ENCODE results near the gene ZNF337. TPM values are rescaled to one million over a fixed set of nuclear protein-coding genes. Genes with fewer than 3 reads are reported as not detected.
A peak's percentile ranks its signal among the peaks of the same experiment; 100 is the strongest.

The ZNF337 gene
- total RNA-seq (7.7 and 11.3 TPM in 2 replicates), polyA plus RNA-seq (6.6 and 7.1 TPM in 2 replicates)

GRCh38 chr20:25696371-25697131 is at the start of gene ZNF337:
Gene ZNF337, minus strand, starts transcription at chr20:25696853. Its CDS starts 10,436 bp downstream, at chr20:25686417.
- Histone ChIP-seq H3K27ac (peak within 1 kb of the TSS; percentile 87), H2AFZ (peak within 1 kb of the TSS; percentile 73), H4K20me1 (ENCODE audit: insufficient read depth, poor library complexity, severe bottlenecking) (no peaks in the 10 kb centered on the region), H3K27me3 (no peaks in the 10 kb centered on the region), H3K4me2 (peak within 1 kb of the TSS; percentile 75), H3K4me3 (peak within 1 kb of the TSS; percentile 77), H3K36me3 (replicated peaks; ENCODE audit: insufficient read depth, low read depth) (no peaks in the 10 kb centered on the region), H3K9me2 (replicated peaks; ENCODE audit: insufficient read depth) (no peaks in the 10 kb centered on the region), H3K79me2 (peaks cover 30% of the 10 kb centered on the region), H3K4me1 (ENCODE audit: insufficient read depth) (peaks cover 5% of the 10 kb centered on the region), H3K9me3 (ENCODE audit: low read depth) (no peaks in the 10 kb centered on the region)
- 1% methylated on average over 62 of the region's 82 CpGs for WGBS (ENCODE audit: low lambda C conversion rate, missing lambda C conversion rate)
- DNase-seq (ENCODE audit: low spot score): peak; percentile 97
- TF ChIP-seq EZH2 (IDR thresholded peaks at IDR 0.05; ENCODE audit: borderline replicate concordance) (no peak), CTCF (IDR thresholded peaks at IDR 0.05; ENCODE audit: poor library complexity) (peak; percentile 23)

GRCh38 chr20:25745738-25746137 is 49.1 kb upstream of the ZNF337 start:
- Histone ChIP-seq H3K9me3 (ENCODE audit: low read depth) (no peaks in the 10 kb centered on the region), H3K4me3 (no peak overlapping the region), H3K4me1 (ENCODE audit: insufficient read depth) (no peaks in the 10 kb centered on the region), H3K36me3 (replicated peaks; ENCODE audit: insufficient read depth, low read depth) (no peaks in the 10 kb centered on the region), H3K4me2 (no peak overlapping the region), H3K79me2 (no peaks in the 10 kb centered on the region), H3K27ac (no peak overlapping the region), H2AFZ (no peak overlapping the region), H4K20me1 (ENCODE audit: insufficient read depth, poor library complexity, severe bottlenecking) (no peaks in the 10 kb centered on the region), H3K27me3 (no peaks in the 10 kb centered on the region), H3K9me2 (replicated peaks; ENCODE audit: insufficient read depth) (no peaks in the 10 kb centered on the region)
- no peak for DNase-seq (ENCODE audit: low spot score)
- TF ChIP-seq EZH2 (IDR thresholded peaks at IDR 0.05; ENCODE audit: borderline replicate concordance) (no peak), EZH2phosphoT487 (IDR thresholded peaks at IDR 0.05; ENCODE audit: low read depth, severe bottlenecking, unreplicated experiment) (no peak), CTCF (IDR thresholded peaks at IDR 0.05; ENCODE audit: poor library complexity) (no peak)
- 89% methylated on average over 1 of the region's 1 CpG for WGBS (ENCODE audit: low lambda C conversion rate, missing lambda C conversion rate)

GRCh38 chr20:25745100-25745499 is 48.4 kb upstream of the ZNF337 start:
- DNase-seq (ENCODE audit: low spot score): no peak
- no peak for TF ChIP-seq EZH2 (IDR thresholded peaks at IDR 0.05; ENCODE audit: borderline replicate concordance)
- no peak for TF ChIP-seq CTCF (IDR thresholded peaks at IDR 0.05; ENCODE audit: poor library complexity)
- TF ChIP-seq EZH2phosphoT487 (IDR thresholded peaks at IDR 0.05; ENCODE audit: low read depth, severe bottlenecking, unreplicated experiment): no peak
- Histone ChIP-seq H3K79me2 (no peaks in the 10 kb centered on the region), H4K20me1 (ENCODE audit: insufficient read depth, poor library complexity, severe bottlenecking) (no peaks in the 10 kb centered on the region), H3K9me2 (replicated peaks; ENCODE audit: insufficient read depth) (no peaks in the 10 kb centered on the region), H3K4me1 (ENCODE audit: insufficient read depth) (no peaks in the 10 kb centered on the region), H3K4me3 (no peak overlapping the region), H3K4me2 (no peak overlapping the region), H3K27me3 (no peaks in the 10 kb centered on the region), H3K36me3 (replicated peaks; ENCODE audit: insufficient read depth, low read depth) (no peaks in the 10 kb centered on the region), H3K27ac (no peak overlapping the region), H3K9me3 (ENCODE audit: low read depth) (no peaks in the 10 kb centered on the region), H2AFZ (no peak overlapping the region)
- 85% methylated on average over 4 of the region's 4 CpGs for WGBS (ENCODE audit: low lambda C conversion rate, missing lambda C conversion rate)

Data from hepatocyte (in vitro differentiated cells).